NCI-H2029 (cell line): Measurements from ENCODE around the gene PRSS8.
"Not testable (repeated sequence)": the region's sequence is repeated elsewhere in the genome, so short reads cannot be mapped to it uniquely, and the experiment has no call there.

Experiments used
- DNase-seq: peaks from one replicate; lab custom pipeline; 2025; lab: John Stamatoyannopoulos, UW

The PRSS8 gene

GRCh38 chr16:31144418-31144817 is 8.9 kb upstream of the PRSS8 start:
- DNase-seq = not testable (repeated sequence)

GRCh38 chr16:31143694-31144148 is 8.2 kb upstream of the PRSS8 start:
- DNase-seq = no peak

DNA sequence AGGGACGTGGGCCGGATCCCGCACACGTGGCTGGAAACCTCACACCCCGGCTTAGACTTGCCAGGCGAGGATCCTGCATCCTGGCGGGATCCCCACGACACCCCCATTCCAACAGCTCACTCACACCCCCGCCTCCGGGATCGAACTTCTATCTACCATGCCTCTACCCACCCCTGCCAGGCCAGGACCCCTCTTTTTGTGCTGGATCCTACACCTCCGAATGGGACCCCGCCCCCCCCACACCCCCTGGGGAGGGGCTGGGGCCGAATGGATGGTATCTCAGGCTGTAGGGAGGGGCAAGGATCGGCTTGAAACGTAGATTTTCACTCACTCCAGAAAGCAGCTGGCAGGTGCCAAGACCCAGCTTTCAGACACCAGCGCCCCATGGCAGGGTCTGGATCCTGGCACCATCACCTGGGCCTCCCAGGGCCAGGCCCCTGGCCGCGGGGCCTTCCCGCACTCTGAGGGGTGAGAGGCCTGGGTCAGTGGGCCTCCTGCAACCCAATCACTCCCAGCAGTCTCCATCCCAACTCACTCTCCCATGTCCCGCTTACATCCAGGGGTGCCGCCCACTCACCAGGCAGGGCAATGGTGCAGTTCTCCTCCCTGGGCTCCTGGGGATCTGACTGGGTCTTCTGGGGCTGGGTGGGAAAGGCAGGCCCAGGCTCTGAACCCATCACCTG is 7.6 kb upstream of the PRSS8 start:
- DNase-seq = no peak

GRCh38 chr16:31142109-31143010 is 6.8 kb upstream of the PRSS8 start:
- DNase-seq = peak; percentile 97

- DNase-seq = no peak
These were observed 6.1 kb upstream of the PRSS8 start for GRCh38 chr16:31141489-31142108.

DNA sequence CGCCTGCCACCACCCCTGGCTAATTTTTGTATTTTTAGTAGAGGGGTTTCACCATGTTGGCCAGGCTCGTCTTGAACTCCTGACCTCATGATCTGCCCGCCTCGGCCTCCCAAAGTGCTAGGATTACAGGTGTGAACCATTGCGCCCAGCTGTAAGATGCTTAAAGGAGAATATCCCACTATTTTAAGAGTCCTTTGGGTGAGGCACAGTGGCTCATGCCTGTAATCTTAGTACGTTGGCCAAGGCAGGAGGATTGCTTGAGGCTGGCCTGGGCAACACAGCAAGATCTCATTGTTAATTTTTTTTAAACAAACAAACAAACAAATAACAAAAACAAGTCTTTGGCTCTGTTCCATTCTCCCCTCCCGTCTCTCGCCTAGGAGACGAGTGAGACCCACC is 5.5 kb upstream of the PRSS8 start:
- DNase-seq = not testable (repeated sequence)

- no peak for DNase-seq
These were observed 3.4 kb upstream of the PRSS8 start for GRCh38 chr16:31138621-31139578.

GRCh38 chr16:31136822-31137499 is 1.4 kb upstream of the PRSS8 start:
- DNase-seq = not testable (repeated sequence)

DNA sequence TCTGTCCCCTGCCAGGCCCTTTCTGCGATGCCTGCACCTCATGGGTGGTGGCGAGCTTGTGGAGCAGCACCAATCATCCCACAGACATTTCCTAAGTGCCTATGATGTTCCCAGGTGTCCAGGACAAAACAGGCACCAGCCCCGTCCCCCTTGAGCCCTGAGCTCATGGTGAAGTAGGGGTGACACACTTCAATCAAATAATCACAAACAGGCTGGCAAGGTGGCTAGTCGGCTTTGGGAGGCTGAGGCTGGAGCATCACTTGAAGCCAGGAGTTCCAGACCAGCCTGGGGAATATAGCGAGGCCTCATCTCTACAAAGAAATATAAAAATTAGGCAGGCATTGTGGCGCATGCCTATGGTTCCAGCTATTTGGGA is 748 bp upstream of the PRSS8 start:
- DNase-seq = no peak

GRCh38 chr16:31134625-31135534 is 647 bp downstream of the PRSS8 start:
- peak; percentile 57 for DNase-seq

DNA sequence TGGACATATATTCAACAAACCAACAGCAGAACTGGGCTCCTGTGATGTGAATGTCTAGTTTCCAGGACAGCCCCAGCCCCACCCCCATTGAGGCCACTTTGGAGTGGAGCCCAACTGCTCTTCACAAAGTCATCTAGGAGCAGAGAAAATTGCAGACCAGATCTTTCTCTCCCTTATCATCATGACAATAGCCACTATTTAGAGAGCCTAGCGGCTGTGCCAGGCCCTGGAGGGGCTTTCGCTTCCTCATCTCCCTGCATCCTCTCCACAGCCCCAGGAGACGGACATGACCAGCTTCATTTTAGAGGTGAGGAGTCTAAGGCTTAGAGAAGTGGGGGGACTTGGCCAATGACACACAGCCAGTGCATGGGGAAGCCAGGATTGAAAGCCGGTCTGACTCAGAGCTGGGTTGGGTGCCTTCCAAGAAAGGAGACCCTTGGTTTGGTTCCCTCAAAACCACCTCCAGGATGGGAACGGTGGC is 1.4 kb downstream of the PRSS8 start:
- DNase-seq = peak; percentile 28

- no peak for DNase-seq
These were observed 2.5 kb downstream of the PRSS8 start for GRCh38 chr16:31133046-31133501.

DNA sequence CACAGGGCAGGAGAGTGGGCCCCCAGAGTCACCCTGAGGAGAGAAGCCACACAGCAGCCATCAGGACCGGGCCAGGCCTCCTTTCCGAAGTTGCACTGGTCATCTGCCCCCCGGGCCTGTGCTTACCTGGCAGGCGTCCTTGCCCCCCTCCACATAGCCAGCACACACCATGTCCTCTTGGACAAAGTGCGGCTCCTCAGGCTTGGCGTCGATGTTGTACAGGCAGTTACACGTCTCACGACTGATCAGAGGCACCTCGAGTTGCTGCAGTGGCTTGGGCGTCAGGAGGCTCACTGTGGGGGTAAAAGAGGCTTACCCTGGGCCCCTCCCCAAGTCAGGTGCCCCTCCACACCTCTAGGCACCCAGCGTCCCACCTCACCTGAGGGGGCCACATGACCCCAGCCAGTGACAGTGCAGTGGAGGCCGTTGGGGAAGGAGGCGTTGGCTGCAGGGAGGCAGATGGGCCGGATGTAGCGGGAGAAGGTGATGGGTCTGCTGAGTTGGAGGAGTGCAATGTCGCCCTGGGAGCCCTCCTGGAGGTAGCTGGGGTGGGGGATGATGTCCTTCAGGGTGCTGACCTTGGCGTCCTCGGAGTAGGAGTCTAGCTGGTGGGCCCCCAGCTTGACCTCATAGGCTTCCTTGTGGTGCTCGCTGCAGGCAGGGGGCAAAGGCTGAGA is 3.1 kb downstream of the PRSS8 start:
- DNase-seq = no peak

DNA sequence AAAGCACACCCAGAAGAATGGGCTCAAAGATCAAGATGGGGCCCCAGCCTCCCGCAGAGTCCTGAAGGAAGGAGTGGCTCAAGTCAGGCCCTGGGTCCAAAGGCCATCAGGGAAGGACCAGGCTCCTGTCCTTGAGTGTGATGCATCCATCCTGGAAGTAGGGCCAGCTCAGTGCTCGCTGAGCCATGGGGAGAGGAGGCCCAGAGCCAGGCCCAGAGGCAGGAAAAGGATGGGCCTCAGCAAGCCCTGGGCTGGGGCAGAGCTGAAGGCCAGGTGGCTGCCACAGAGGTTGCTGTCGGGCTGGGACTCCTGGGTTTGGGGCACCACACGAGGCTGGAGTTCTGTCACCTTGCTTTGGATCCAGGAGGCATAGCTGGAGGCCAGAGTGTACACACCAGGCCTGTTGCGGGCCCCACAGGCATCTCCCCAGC is 3.7 kb downstream of the PRSS8 start:
- DNase-seq = no peak

- DNase-seq = no peak
These were observed 4.1 kb downstream of the PRSS8 start for GRCh38 chr16:31131416-31131815.

DNA sequence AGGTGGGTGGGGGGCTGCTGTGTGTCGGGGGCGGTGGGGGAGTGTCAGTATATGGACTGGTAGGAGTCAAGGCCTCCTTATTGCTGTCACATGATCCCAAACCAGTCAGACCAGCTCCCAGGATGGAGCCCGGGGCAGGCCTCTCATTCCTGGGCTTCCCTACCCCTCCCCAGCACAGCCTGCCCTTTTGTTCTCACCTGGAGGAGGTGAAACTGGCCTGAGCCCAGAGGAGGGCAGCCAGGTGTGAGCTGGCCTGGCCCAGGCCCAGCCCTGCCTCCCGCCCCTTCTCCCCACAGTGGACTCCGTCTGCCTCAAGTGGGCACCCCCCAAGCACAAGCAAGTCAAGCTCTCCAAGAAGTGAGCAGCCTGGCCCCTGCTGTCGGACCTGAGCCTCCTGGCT is 4.6 kb downstream of the PRSS8 start:
- DNase-seq = peak; percentile 78

DNA sequence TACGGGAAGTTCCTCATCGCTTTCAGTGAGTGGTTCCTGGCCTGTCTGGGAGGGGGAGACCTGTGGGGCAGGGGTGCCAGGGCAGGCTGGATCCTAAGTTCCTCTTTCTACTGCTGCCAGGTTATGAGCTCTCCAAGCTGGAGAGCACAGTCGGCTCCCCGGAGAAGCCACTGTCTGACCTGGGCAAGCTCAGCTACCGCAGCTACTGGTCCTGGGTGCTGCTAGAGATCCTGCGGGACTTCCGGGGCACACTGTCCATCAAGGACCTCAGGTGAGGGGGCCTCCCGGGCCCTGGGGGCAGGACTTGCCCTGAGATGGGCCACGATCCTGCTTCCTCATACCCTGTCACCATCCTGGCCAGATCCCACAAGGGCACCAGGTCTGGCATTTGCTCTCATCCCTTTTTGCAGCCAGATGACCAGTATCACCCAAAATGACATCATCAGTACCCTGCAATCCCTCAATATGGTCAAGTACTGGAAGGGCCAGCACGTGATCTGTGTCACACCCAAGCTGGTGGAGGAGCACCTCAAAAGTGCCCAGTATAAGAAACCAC is 5.1 kb downstream of the PRSS8 start:
- DNase-seq = no peak

DNA sequence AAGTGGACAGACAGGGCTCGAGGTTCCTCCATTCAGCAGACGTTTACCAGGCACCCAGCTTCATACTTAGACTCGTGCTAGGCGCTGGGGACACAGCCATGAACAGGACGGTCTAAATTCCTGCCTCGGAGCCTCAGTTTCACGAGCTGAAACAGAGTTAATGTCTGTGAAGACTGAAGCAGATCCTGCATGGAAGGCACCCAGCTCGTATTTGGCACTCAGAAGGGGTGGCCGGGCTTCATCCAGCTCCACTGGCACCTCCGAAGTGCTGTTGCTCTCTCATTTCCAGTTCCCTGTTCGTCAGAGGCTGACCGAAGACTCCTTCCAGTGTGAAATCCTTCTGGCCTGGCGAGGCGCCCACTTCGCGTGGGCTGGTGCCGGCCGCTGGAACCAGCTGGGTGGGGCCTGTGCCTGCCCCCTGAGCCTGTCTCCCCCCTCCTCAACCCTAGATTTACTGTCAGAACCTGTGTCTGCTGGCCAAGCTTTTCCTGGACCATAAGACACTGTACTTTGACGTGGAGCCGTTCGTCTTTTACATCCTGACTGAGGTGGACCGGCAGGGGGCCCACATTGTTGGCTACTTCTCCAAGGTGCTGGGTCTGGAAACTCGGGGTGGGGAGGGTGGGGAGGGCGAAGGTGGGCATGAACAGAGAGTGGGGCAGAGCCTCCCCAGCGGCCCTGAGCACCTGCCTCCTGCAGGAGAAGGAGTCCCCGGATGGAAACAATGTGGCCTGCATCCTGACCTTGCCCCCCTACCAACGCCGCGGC is 5.8 kb downstream of the PRSS8 start:
- no peak for DNase-seq
